ENCODE measurements around the gene ATP10B. TPM values are rescaled to one million over a fixed set of nuclear protein-coding genes. Genes with fewer than 3 reads are reported as not detected.

ATP10B gene
- total and polyA plus RNA-seq, 11 donors: 0.03 to 0.35 (median 0.09) TPM; not detected in 4

GRCh38 chr5:160694896-160695295, 157.1 kb downstream of the ATP10B start:
- no peaks in the 10 kb centered on the region for H3K27me3 ChIP-seq
- H3K27ac ChIP-seq: peak overlapping the region in 1 of 12 donors; percentile 63
- TF ChIP-seq CTCF (IDR thresholded peaks at IDR 0.05) (no peak), POLR2A (IDR thresholded peaks at IDR 0.05) (no peak)
- no peak overlapping the region for H3K4me3 ChIP-seq
- intact Hi-C loops (cut with DNase I): no loop called here
- DNase-seq (no peak), ATAC-seq (no peak)
- no peaks in the 10 kb centered on the region for H3K36me3 ChIP-seq
- 58 to 75% (median 64%) methylated on average over 2 of the region's 2 CpGs for WGBS, 4 donors
- peaks cover 0 to 27% (median 0%) of the 10 kb centered on the region in 12 donors for H3K4me1 ChIP-seq
- peaks cover 0 to 3% (median 0%) of the 10 kb centered on the region in 12 donors for H3K9me3 ChIP-seq

- H3K36me3 ChIP-seq: no peaks in the 10 kb centered on the region
- H3K27ac ChIP-seq: no peak overlapping the region
- peaks cover 0 to 27% (median 0%) of the 10 kb centered on the region in 12 donors for H3K4me1 ChIP-seq
- DNase-seq (no peak), ATAC-seq (no peak)
- peaks cover 0 to 3% (median 0%) of the 10 kb centered on the region in 12 donors for H3K9me3 ChIP-seq
- H3K27me3 ChIP-seq: no peaks in the 10 kb centered on the region
- 61 to 77% (median 67%) methylated on average over 7 of the region's 7 CpGs for WGBS, 4 donors
- no peak overlapping the region for H3K4me3 ChIP-seq
- no peak for TF ChIP-seq POLR2A (IDR thresholded peaks at IDR 0.05)
- no peak for TF ChIP-seq CTCF (IDR thresholded peaks at IDR 0.05)
- intact Hi-C loops (cut with DNase I): no loop called here
Measured at GRCh38 chr5:160693831-160694465, 158.1 kb downstream of the ATP10B start.

DNA sequence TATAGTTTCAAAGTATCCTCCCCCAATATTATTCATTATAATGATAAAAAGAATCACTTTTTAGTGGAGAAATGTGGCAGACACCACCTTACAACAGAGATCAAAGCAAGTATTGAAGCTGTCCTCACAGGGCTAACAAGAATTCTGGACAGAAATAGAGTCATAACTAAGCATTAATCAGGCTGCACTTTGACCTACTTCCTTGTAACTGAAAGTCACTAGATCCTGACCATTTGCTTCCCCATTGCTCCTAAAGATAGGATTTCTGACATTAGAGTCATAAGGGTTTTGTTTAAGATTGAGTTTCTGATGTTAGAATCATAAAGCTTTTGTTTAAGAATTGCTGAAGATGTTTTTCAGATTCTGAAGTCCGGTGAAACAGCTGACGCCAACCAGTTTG, 159.7 kb downstream of the ATP10B start:
- no peak overlapping the region for H3K4me3 ChIP-seq
- peaks cover 0 to 3% (median 0%) of the 10 kb centered on the region in 12 donors for H3K9me3 ChIP-seq
- WGBS, 4 donors: 87 to 98% (median 95%) methylated on average over 2 of the region's 2 CpGs
- intact Hi-C loops (cut with DNase I): no loop called here
- peaks cover 0 to 27% (median 0%) of the 10 kb centered on the region in 12 donors for H3K4me1 ChIP-seq
- no peak for TF ChIP-seq CTCF (IDR thresholded peaks at IDR 0.05)
- no peak for TF ChIP-seq POLR2A (IDR thresholded peaks at IDR 0.05)
- peak overlapping the region in 1 of 12 donors; percentile 62 for H3K27ac ChIP-seq
- H3K36me3 ChIP-seq: no peaks in the 10 kb centered on the region
- ATAC-seq (no peak), DNase-seq (no peak)
- H3K27me3 ChIP-seq: no peaks in the 10 kb centered on the region

DNA sequence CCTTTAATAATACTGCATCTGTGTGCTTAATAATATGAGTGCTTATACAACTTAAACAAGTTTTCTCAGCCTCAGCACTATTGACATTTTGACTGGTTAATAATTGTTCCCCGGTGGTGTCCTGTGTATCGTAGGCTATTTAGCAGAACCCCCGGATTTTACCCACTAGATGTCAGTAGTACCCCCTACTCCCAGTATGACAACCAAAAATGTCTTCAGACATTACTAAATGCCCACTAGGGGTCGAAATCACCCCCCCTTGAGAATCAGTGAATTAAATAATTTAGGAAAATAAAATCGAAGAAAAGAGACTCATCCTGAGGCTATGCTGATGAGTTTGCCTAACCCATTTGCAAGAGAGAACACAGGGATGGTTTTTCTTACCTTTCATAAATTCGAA, 166.3 kb downstream of the ATP10B start:
- intact Hi-C loops (cut with DNase I): no loop called here
- H3K27ac ChIP-seq: no peak overlapping the region
- peaks cover 0 to 7% (median 0%) of the 10 kb centered on the region in 9 donors for H3K27me3 ChIP-seq
- H3K4me1 ChIP-seq: no peaks in the 10 kb centered on the region
- ATAC-seq: no peak
- no peaks in the 10 kb centered on the region for H3K36me3 ChIP-seq
- DNase-seq: no peak
- TF ChIP-seq POLR2A (IDR thresholded peaks at IDR 0.05): no peak
- peak in 5 of 12 donors; percentile 7 to 40 (median 21) for TF ChIP-seq CTCF (IDR thresholded peaks at IDR 0.05)
- H3K4me3 ChIP-seq: no peak overlapping the region
- WGBS, 4 donors: 39 to 43% (median 42%) methylated on average over 6 of the region's 6 CpGs
- peaks cover 0 to 3% (median 0%) of the 10 kb centered on the region in 12 donors for H3K9me3 ChIP-seq
